Activated CD8-positive, alpha-beta memory T cell treated with anti-CD3 and anti-CD28 coated beads for 4 hours (primary cell): Measurements from ENCODE around the gene RIMOC1.

ENCODE experiments used
- DNase-seq, 2 donors: peaks; one replicate each; pipeline ENCODE4 v3.0.0-alpha.2; 2020; ENCODE audit warnings: low read depth in 2 of 2

Gene RIMOC1

GRCh38 chr5:41903892-41904799 is at the start of gene RIMOC1:
TSS of gene RIMOC1 (plus strand) at chr5:41904344. CDS start at chr5:41904368, 24 bp downstream.
- peak; percentile 92 to 93 for DNase-seq

DNA sequence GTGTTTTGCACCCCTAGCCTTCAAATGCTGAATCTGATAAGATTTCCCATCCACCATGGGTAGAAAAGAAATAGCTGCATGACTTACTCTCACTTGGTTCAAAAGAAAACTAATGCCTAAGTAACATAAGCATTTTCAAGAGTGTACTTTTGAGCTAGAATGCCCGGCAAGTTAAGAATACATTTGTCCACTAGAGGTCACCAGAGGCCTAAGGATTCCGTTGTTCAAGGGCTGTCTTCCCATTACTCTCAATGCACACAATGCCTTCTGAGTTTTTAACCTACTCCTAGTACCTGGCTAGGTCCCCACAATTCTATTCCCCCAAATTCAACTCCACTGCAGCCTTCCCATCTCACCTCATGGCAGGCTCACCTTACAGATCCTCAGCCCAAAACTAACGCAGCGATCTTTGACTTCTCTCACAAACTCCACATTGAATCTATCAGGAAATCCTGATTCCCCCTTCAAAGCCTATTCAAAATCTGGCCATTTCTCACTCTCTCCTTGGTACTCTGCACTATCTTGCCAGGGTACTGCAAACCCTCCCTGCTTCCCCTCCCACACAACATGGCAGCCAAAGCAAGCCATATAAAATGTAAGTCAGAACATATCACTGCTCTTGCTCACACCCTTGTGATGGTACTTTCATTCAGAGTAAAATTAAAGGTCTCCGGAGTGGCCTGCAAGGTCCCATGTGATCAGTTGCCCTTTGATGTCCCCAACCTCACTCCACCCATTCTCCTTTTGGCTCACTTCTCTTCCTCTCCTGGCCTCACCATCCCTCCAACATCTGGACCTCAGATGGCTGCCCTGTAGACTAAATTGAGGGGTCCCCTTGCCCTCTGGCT is 47.3 kb upstream of the RIMOC1 start:
- peak in 1 of 2 donors; percentile 16 for DNase-seq

- no peak for DNase-seq
These were observed 46.2 kb upstream of the RIMOC1 start for GRCh38 chr5:41857989-41858388.

DNA sequence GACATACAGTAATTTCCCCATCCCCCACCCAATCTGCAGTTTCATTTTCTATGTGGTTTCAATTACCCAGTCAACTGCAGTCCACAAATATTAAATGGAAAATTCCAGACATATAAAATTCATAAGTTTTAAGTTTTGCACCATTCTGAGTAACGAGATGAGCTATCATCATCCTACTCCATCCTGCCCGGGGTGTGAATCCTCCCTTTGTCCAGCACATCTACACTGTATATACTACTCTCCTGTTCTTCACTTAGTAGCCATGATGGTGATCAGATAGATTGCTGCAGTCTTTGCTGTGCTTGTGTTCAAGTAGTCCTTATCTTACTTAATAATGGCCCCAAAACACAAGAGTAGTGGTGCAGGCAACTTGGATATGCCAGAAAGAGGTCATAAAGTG is 45.3 kb upstream of the RIMOC1 start:
- no peak for DNase-seq

- no peak for DNase-seq
These were observed 40.2 kb upstream of the RIMOC1 start for GRCh38 chr5:41863871-41864486.

GRCh38 chr5:41869151-41869723 is 34.9 kb upstream of the RIMOC1 start:
- no peak for DNase-seq

DNA sequence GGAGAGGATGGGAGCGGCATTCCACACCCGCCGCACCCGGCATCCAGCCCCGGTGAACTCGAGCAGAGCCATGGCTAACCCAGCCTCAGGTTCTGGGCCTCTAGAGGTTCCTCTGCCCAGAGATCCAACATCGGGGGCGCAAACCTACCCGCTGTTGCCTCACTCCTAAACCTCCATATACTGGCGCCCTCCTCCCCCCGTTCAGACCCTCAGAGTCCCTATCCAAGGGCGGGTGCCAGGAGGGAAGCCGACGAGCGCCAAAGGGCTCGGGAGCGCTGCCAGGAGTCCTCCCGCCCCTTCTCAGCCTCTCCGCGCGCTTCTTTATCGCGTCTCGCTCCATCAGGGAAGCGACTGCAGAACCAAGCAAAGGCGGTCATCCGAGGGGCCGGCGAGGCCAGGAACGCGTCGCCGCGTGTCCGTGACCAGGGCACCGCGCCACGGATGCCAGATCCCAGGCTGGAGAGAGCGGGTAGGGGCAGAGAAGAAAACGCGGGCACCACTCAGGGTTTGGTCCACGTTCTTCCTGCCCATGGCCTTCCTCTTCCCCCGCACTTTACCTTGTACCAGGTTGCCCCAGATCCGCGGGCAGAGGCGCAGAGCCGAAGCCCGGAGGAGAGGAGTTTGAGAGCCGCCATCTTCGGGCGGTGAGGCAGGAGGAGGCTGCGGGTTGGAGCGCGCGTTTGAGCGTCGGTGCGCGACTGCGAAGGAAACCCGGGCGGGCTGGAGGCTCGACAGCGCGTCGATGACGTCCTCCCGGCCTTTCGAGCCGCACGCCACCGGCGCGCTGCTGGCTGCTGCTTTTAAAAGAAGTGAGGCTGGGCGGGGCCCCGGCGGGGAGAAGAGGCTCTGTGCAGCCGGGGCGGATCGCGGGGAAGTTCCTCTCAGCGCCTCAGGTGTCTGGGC is 34.2 kb upstream of the RIMOC1 start, which contains the start of gene OXCT1:
Gene OXCT1 (minus strand): TSS at position 702 of the 903 bp plus-strand sequence. CDS start 67 bp downstream, at position 635.
- peak; percentile 76 to 84 for DNase-seq

DNA sequence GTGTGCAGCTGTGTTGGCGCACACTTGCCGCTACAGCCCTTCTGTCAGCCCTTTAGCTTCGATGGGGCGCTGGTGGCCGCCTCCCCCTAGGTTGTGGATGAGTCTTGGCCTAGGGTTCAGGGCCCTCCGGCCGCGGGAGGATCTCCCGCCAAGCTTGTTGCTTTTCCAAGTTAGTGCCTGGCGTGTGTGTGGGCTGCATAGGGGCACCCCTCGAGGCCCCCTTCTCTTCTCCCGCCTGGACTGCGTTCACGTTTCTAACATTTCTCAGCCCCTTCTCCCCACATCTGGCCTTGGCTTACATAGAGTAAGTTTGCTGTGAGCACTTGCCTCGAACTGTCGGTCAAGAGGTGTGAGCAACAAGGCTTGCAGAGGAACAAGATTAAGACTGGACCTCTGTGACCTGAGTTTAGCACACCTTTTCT is 33.5 kb upstream of the RIMOC1 start:
- no peak for DNase-seq

GRCh38 chr5:41871852-41872251 is 32.3 kb upstream of the RIMOC1 start:
- no peak for DNase-seq

- no peak for DNase-seq
These were observed 29.6 kb upstream of the RIMOC1 start for GRCh38 chr5:41874512-41875060.

DNA sequence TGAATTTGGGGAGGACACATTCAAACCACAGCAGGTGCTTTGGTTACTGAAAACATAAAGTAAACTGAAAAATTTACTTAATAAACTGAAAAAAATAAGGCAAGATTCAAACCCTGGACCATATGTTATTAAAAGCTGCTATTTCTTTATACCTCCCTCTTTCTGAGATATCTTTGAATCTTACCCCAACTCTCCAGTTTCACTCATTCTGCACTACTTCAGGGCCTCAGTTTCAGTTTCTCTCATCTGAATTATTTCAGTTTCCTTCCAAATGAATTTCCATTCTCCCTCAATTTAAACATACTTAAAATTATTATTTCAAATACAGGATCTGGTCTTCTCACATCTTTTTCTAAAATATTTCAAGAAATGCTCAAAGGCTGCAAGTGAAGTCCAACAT is 29.0 kb upstream of the RIMOC1 start:
- no peak for DNase-seq

GRCh38 chr5:41876678-41877077 is 27.5 kb upstream of the RIMOC1 start:
- DNase-seq = no peak

- DNase-seq = no peak
These were observed 26.7 kb upstream of the RIMOC1 start for GRCh38 chr5:41877408-41877807.

GRCh38 chr5:41878173-41878572 is 26.0 kb upstream of the RIMOC1 start:
- DNase-seq = no peak

DNA sequence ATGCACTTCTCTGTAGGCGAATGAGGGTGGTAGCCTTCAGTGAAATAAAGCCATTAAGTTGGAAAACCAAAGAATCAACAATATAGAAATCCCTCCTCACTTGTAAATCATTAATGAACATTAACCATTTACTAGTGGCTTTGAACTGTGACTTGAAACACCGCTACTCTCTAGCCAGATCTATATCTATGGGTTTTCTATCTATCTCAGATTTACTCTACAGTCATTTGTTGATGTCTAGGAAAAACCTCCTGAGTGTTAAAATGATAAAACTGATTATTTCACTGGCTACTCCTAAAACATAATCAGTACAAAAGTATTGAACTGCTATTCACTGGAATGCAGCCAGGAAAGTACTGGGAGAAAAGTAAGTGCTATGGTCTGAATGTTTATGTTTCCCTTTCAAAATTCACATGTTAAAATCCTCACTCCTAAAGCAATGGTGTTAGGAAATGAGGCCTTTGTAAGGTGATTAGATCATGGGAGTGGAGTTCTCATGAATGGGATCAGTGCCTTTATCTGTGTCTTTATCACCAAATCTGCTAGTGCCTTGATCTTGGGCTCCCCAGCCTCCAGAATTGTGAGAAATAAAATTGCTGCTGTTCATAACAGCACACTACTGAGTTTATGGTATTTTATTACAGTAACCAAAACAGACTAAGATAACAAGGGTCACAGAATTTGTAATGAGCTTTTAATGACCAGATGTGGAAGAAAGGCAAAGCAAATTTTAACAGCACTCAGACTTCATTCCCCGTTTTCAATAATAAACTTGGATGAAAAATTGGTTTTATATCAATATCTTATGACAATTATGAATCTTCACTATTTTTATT is 25.3 kb upstream of the RIMOC1 start:
- no peak for DNase-seq

- DNase-seq = no peak
These were observed 21.4 kb upstream of the RIMOC1 start for GRCh38 chr5:41882765-41883164.

DNA sequence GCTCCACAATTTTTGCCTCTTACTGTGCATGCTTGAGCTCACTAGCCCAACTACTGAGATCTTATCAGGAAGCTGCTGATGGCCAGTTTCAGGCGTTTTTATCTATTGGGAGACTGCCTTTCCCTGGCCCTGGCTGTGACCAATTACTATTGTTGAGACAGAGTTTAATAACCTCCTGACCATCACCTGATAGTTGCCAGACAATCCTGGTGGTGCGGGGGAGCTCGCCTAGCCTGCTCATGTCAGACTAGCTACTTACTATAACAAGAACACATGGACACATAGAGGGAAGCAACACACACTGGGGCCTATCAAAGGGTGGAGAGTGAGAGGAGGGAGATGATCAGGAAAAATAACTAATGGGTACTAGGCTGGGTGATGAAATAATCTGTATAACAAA is 20.9 kb upstream of the RIMOC1 start:
- DNase-seq = no peak

DNA sequence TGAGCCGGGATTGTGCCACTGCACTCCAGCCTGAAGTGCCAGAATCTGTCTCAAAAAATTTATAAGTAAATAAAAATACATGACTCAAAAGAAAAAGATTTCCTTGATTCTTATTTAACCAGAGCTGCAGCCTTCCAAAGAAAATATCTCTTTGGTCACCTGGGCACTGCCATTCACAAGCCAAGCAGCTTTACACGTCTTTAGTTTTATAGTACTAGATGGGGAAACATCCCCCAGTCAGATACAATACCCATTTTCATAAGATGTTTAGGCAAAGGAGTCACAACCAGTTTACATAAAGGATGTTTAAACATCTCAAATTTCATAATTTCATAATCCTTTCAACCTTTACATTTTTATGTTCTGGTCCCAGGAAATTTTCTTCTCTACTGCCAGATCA is 20.2 kb upstream of the RIMOC1 start:
- DNase-seq = no peak

- DNase-seq = no peak
These were observed 18.9 kb upstream of the RIMOC1 start for GRCh38 chr5:41885286-41885685.
